ENCODE measurements around the gene NFIA. TPM values are rescaled to one million over a fixed set of nuclear protein-coding genes. Genes with fewer than 3 reads are reported as not detected.
A peak's percentile ranks its signal among the peaks of the same experiment; 100 is the strongest.

NFIA gene
- total RNA-seq, 1 experiment from 2014 or later = 0.35 TPM

DNA sequence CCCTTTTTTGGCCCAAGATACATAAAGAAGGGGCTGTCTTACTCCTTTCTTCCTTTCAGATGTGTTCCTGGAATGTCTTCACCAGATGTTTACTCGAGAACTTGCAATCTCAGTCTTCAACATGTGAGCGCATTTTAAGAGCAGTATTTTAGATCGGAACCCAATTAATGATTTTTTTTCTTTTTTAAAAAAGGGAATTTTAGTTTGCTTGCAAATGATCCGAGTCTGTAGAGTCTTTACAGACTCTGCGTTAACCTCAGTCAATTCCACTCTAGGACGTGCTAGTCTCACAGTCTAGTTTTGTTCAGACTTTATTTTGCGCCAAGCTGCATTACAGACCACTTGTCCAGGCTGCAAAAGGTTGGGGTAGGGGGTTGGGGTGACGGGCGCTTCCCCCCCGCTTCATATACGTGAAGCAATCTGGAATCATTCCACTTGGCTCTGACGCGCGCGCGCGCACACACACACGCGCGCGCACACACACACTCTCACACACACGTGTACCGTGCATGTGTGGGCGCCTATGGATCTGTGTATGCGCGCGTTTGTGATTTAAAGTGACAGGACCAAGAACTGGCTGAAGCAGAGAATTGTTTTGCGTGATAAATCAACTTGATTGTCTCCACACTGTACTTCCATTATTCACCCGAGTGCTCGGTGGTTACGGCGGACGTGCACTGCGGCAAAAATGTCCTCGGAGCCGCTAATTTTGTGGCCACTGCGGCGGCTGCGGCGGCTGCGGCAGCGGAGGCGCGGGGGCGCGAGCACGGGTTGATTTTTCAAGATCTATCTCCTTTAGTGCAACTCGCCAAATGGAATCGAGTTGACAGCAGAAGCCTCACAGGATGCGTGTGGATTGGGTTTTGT lies 25.6 kb upstream of the NFIA start:
- H3K27ac ChIP-seq (ENCODE audit: insufficient read length, low read depth, low read length) = no peak overlapping the region

More for the DNA sequence above, 25.6 kb upstream of the NFIA start:
- H2BK20ac ChIP-seq (ENCODE audit: low read depth, low read length, poor library complexity, severe bottlenecking) = no peak overlapping the region
- no peaks in the 10 kb centered on the region for H3K79me2 ChIP-seq (ENCODE audit: insufficient read depth, low read length)
- no peak overlapping the region for H3T11ph ChIP-seq (ENCODE audit: low read length)
- no peak overlapping the region for H3K9ac ChIP-seq (ENCODE audit: extremely low read depth, insufficient read length, low read length)
- H2BK5ac ChIP-seq (ENCODE audit: insufficient read length, low read length) = no peak overlapping the region
- TF ChIP-seq, protein P1, sequence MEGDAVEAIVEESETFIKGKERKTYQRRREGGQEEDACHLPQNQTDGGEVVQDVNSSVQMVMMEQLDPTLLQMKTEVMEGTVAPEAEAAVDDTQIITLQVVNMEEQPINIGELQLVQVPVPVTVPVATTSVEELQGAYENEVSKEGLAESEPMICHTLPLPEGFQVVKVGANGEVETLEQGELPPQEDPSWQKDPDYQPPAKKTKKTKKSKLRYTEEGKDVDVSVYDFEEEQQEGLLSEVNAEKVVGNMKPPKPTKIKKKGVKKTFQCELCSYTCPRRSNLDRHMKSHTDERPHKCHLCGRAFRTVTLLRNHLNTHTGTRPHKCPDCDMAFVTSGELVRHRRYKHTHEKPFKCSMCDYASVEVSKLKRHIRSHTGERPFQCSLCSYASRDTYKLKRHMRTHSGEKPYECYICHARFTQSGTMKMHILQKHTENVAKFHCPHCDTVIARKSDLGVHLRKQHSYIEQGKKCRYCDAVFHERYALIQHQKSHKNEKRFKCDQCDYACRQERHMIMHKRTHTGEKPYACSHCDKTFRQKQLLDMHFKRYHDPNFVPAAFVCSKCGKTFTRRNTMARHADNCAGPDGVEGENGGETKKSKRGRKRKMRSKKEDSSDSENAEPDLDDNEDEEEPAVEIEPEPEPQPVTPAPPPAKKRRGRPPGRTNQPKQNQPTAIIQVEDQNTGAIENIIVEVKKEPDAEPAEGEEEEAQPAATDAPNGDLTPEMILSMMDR (conservative IDR thresholded peaks at IDR 0.05) = no peak
- H3K4ac ChIP-seq (ENCODE audit: low read depth, low read length) = no peak overlapping the region
- Mint-ChIP-seq H3K4me1 (peaks cover 42 to 53% of the 10 kb centered on the region in 2 experiments), H3K4me3 (peak overlapping the region; percentile 66 to 84), H3K27me3 (ENCODE audit: low read depth) (peaks cover 66% of the 10 kb centered on the region), H3K36me3 (ENCODE audit: insufficient read depth in 1 of 3, low read depth in 3 of 3) (no peaks in the 10 kb centered on the region), H3K27ac (no peak overlapping the region), H3K9me3 (peaks cover 0 to 4% of the 10 kb centered on the region in 2 experiments; a peak in 2 of 5 replicates)
- no peak overlapping the region for H3K56ac ChIP-seq (ENCODE audit: insufficient read length, low read depth, low read length)
- no peak overlapping the region for H2BK15ac ChIP-seq (ENCODE audit: low read depth, low read length)
- no peak overlapping the region for H4K5ac ChIP-seq (ENCODE audit: insufficient read length, low read depth, low read length)
- WGBS (ENCODE audit: extremely low coverage, insufficient read length, low lambda C conversion rate) = no CpG with 5 or more reads among the region's 50 CpGs
- H3K79me1 ChIP-seq (ENCODE audit: insufficient read depth, low read depth, low read length, poor library complexity, severe bottlenecking) = no peaks in the 10 kb centered on the region
- no peak overlapping the region for H4K8ac ChIP-seq (replicated peaks; ENCODE audit: insufficient read length, low read depth, low read length)
- no peaks in the 10 kb centered on the region for H3K9me3 ChIP-seq (ENCODE audit: control insufficient read depth, low read depth, low read length)
- H3K14ac ChIP-seq (ENCODE audit: insufficient read depth, low read length) = no peak overlapping the region
- H3K23ac ChIP-seq (ENCODE audit: insufficient read length, low read depth, low read length) = no peak overlapping the region
- no peak overlapping the region for H2BK12ac ChIP-seq (ENCODE audit: insufficient read length, low read depth, low read length)
- no peak overlapping the region for H2AK5ac ChIP-seq (ENCODE audit: insufficient read length, low read length)
- no peak overlapping the region for H2BK120ac ChIP-seq (ENCODE audit: low read depth, low read length, poor library complexity, severe bottlenecking)
- H4K20me1 ChIP-seq (ENCODE audit: control insufficient read depth, insufficient read depth, insufficient read length) = no peaks in the 10 kb centered on the region
- no peak for DNase-seq
- peak overlapping the region; percentile 92 for H3K4me2 ChIP-seq (ENCODE audit: insufficient read depth, insufficient read length, low read length)
- H3K27me3 ChIP-seq (ENCODE audit: insufficient read depth, low read length) = peaks cover 53% of the 10 kb centered on the region
- H4K91ac ChIP-seq (ENCODE audit: insufficient read length, low read depth, low read length) = no peak overlapping the region
- no peak overlapping the region for H3K18ac ChIP-seq (ENCODE audit: insufficient read length, low read depth, low read length)
- H3K23me2 ChIP-seq (ENCODE audit: insufficient read length, low read depth, low read length, poor library complexity, severe bottlenecking) = peaks cover 14% of the 10 kb centered on the region
- no peak overlapping the region for H2AFZ ChIP-seq (ENCODE audit: low read length)
- H3K4me1 ChIP-seq (ENCODE audit: insufficient read depth, low read length) = peaks cover 6% of the 10 kb centered on the region; the same call in 1 of the 2 replicates

Measured in H9 (cell line).